Activated naive CD4-positive, alpha-beta T cell treated with anti-CD3 and anti-CD28 coated beads, Interleukin-2, amount 50 U/mL, for 16 hours (primary cell): Measurements from ENCODE around the gene PPTC7.
"Not testable (repeated sequence)": the region's sequence is repeated elsewhere in the genome, so short reads cannot be mapped to it uniquely, and the experiment has no call there.

Source experiments
- DNase-seq: peaks from one replicate; pipeline ENCODE4 v3.0.0-alpha.2; 2020

PPTC7 gene

GRCh38 chr12:110582276-110583136 is 612 bp downstream of the PPTC7 start:
- peak; percentile 81 for DNase-seq

GRCh38 chr12:110581931-110582275 is 1.2 kb downstream of the PPTC7 start:
- DNase-seq: no peak

GRCh38 chr12:110579535-110580253 is 3.4 kb downstream of the PPTC7 start:
- no peak for DNase-seq

- no peak for DNase-seq
These were observed 4.2 kb downstream of the PPTC7 start for GRCh38 chr12:110578694-110579534.

GRCh38 chr12:110577864-110578693 is 5.0 kb downstream of the PPTC7 start:
- peak; percentile 23 for DNase-seq

GRCh38 chr12:110576504-110576903 is 6.6 kb downstream of the PPTC7 start:
- no peak for DNase-seq

GRCh38 chr12:110575326-110575725 is 7.8 kb downstream of the PPTC7 start:
- DNase-seq: no peak

GRCh38 chr12:110574717-110575230 is 8.3 kb downstream of the PPTC7 start:
- DNase-seq: not testable (repeated sequence)

- no peak for DNase-seq
These were observed 9.1 kb downstream of the PPTC7 start for GRCh38 chr12:110574044-110574443.

GRCh38 chr12:110570798-110571197 is 12.3 kb downstream of the PPTC7 start:
- DNase-seq: not testable (repeated sequence)

- not testable (repeated sequence) for DNase-seq
These were observed 13.3 kb downstream of the PPTC7 start for GRCh38 chr12:110569838-110570237.

- no peak for DNase-seq
These were observed 14.4 kb downstream of the PPTC7 start for GRCh38 chr12:110568752-110569151.

- DNase-seq: no peak
These were observed 16.1 kb downstream of the PPTC7 start for GRCh38 chr12:110566993-110567392.

- DNase-seq: no peak
These were observed 16.9 kb downstream of the PPTC7 start for GRCh38 chr12:110565894-110566871.

GRCh38 chr12:110564471-110564991 is 18.6 kb downstream of the PPTC7 start:
- DNase-seq: no peak

GRCh38 chr12:110563702-110564470 is 19.2 kb downstream of the PPTC7 start:
- no peak for DNase-seq

- DNase-seq: not testable (repeated sequence)
These were observed 20.7 kb downstream of the PPTC7 start for GRCh38 chr12:110562386-110562785.

GRCh38 chr12:110561471-110562201 is 21.5 kb downstream of the PPTC7 start:
- DNase-seq: no peak

- DNase-seq: no peak
These were observed 22.2 kb downstream of the PPTC7 start for GRCh38 chr12:110560946-110561345.
